Keratinocyte (primary cell): ENCODE results near the gene ARX. TPM values are rescaled to one million over a fixed set of nuclear protein-coding genes. Genes with fewer than 3 reads are reported as not detected.

ENCODE experiments used
- DNase-seq: peaks from one replicate; pipeline ENCODE4 v3.0.0-alpha.2; 2011; ENCODE audit warnings: low read depth, missing footprints, low spot score
- FAIRE-seq: peaks from 2 replicates; lab custom pipeline; 2011; peaks lifted over from hg19 to GRCh38; lab: Jason Lieb, UNC
- H2AFZ ChIP-seq: 2 replicates; pipeline ENCODE4 v1.6.0; 2012; ENCODE audit warnings: low read length, control low read depth, inconsistent platforms; ENCODE audit not compliant: control insufficient read depth
- H3K27ac ChIP-seq: 2 replicates; pipeline ENCODE4 v1.5.1; 2011; ENCODE audit warnings: low read length; ENCODE audit not compliant: control insufficient read depth, insufficient read depth
- H3K27me3 ChIP-seq: 3 replicates; pipeline ENCODE4 v1.6.0; 2011; ENCODE audit warnings: low read length; ENCODE audit not compliant: control insufficient read depth, insufficient read depth; ENCODE audit errors: extremely low read depth
- H3K36me3 ChIP-seq, 2 experiments: 2 replicates in 1 of 2; 3 replicates in 1 of 2; pipeline ENCODE4 v1.5.1; 2011; ENCODE audit warnings: low read length in 2 of 2, mild to moderate bottlenecking in 1 of 2; ENCODE audit not compliant: control insufficient read depth in 2 of 2, insufficient read depth in 2 of 2; ENCODE audit errors: extremely low read depth in 1 of 2
- H3K4me1 ChIP-seq: 3 replicates; pipeline ENCODE4 v1.5.1; 2011; ENCODE audit warnings: low read length; ENCODE audit not compliant: control insufficient read depth, insufficient read depth; ENCODE audit errors: extremely low read depth
- H3K4me2 ChIP-seq: 3 replicates; pipeline ENCODE4 v1.6.0; 2011; ENCODE audit warnings: low read depth, low read length; ENCODE audit not compliant: control insufficient read depth, insufficient read depth; ENCODE audit errors: extremely low read depth
- H3K4me3 ChIP-seq, 3 experiments: fragments of 200-600 bp in 1 of 3; sonication (generic) in 1 of 3; 2 replicates in 2 of 3; 3 replicates in 1 of 3; pipeline ENCODE4 v1.5.1; 2011 to 2016; ENCODE audit warnings: low read length in 3 of 3, mild to moderate bottlenecking in 3 of 3, control low read depth in 2 of 3, inconsistent platforms in 1 of 3, low read depth in 1 of 3, mixed read lengths in 1 of 3, mixed run types in 1 of 3, moderate library complexity in 1 of 3; ENCODE audit not compliant: control insufficient read depth in 2 of 3, insufficient read depth in 2 of 3; ENCODE audit errors: extremely low read depth in 1 of 3
- H3K79me2 ChIP-seq: 2 replicates; pipeline ENCODE4 v1.6.0; 2012; ENCODE audit warnings: low read length; ENCODE audit not compliant: control insufficient read depth, insufficient read depth
- H3K9ac ChIP-seq: 3 replicates; pipeline ENCODE4 v1.6.0; 2011; ENCODE audit warnings: low read length; ENCODE audit not compliant: control insufficient read depth, insufficient read depth; ENCODE audit errors: extremely low read depth
- H3K9me1 ChIP-seq: 3 replicates; pipeline ENCODE4 v1.6.0; 2011; ENCODE audit warnings: low read length; ENCODE audit not compliant: control insufficient read depth, insufficient read depth; ENCODE audit errors: extremely low read depth
- H3K9me3 ChIP-seq: 2 replicates; pipeline ENCODE4 v1.5.1; 2012; ENCODE audit warnings: low read depth, low read length; ENCODE audit not compliant: control insufficient read depth
- H4K20me1 ChIP-seq: 3 replicates; pipeline ENCODE4 v1.6.0; 2011; ENCODE audit warnings: low read length; ENCODE audit not compliant: control insufficient read depth, insufficient read depth; ENCODE audit errors: extremely low read depth
- CTCF ChIP-seq, 3 experiments: IDR thresholded peaks in 1 of 3; conservative IDR thresholded peaks in 1 of 3; optimal IDR thresholded peaks in 1 of 3; 2 replicates in 2 of 3; 3 replicates in 1 of 3; pipeline versions ENCODE3 to v1.5.1; 2011; ENCODE audit warnings: low read length in 3 of 3, mild to moderate bottlenecking in 3 of 3, moderate library complexity in 2 of 3, control low read depth in 1 of 3, inconsistent platforms in 1 of 3; ENCODE audit not compliant: insufficient read depth in 2 of 3; ENCODE audit errors: extremely low read depth in 1 of 3
- EZH2 ChIP-seq: IDR thresholded peaks from one replicate; pipeline ENCODE4 v1.6.1; 2012; ENCODE audit warnings: inconsistent platforms, mild to moderate bottlenecking, low read length, moderate library complexity
- dilution Hi-C: fragments of 300-500 bp; cut with MboI; formaldehyde crosslinking; loops from one replicate; pipeline ENCODE4 v1.7.0; 2020; ENCODE audit warnings: low sequenced_read_pairs; ENCODE audit not compliant: extremely low pct_ligation_motif_present
- polyA plus RNA-seq, 5 experiments: library from polyadenylated mRNA; depleted of rRNA in 3 of 5; stranded (reverse) in 3 of 5; stranded (forward) in 1 of 5; unstranded in 1 of 5; fragments of >200 nt; gene quantifications; 1 replicate in 1 of 5; 2 replicates in 3 of 5; 3 replicates in 1 of 5; pipeline versions ENCODE4 v1.2.1 to v1.2.3, GENCODE V29; 2011 to 2012; ENCODE audit warnings: missing spikeins in 2 of 5, low read depth in 1 of 5, low replicate concordance in 1 of 5

ARX gene
- polyA plus RNA-seq, 1 donor (not counting 4 experiments of a cell fraction or from before 2014, with no cell fraction given), result not detected

GRCh38 chrX:25004040-25004439 lies 11.7 kb downstream of the ARX start:
- H3K9ac ChIP-seq, result no peak overlapping the region
- H3K27me3 ChIP-seq, result peaks cover 67% of the 10 kb centered on the region
- no peaks in the 10 kb centered on the region for H3K9me1 ChIP-seq
- FAIRE-seq, result no peak
- H3K27ac ChIP-seq, result no peak overlapping the region
- H3K9me3 ChIP-seq, result no peaks in the 10 kb centered on the region
- dilution Hi-C loops, result no loop called here
- H3K4me2 ChIP-seq, result no peak overlapping the region
- no peaks in the 10 kb centered on the region for H3K36me3 ChIP-seq
- no peak for DNase-seq
- H3K4me1 ChIP-seq, result no peaks in the 10 kb centered on the region
- H4K20me1 ChIP-seq, result no peaks in the 10 kb centered on the region
- no peaks in the 10 kb centered on the region for H3K79me2 ChIP-seq
- no peak overlapping the region for H3K4me3 ChIP-seq
- TF ChIP-seq EZH2 (no peak), CTCF (optimal IDR thresholded peaks at IDR 0.05 in 1 of 3, IDR thresholded peaks at IDR 0.05 in 1 of 3, conservative IDR thresholded peaks at IDR 0.05 in 1 of 3; ENCODE audit: extremely low read depth in 1 of 3, insufficient read depth in 2 of 3, low read length in 3 of 3) (no peak)
- H2AFZ ChIP-seq, result no peak overlapping the region

DNA sequence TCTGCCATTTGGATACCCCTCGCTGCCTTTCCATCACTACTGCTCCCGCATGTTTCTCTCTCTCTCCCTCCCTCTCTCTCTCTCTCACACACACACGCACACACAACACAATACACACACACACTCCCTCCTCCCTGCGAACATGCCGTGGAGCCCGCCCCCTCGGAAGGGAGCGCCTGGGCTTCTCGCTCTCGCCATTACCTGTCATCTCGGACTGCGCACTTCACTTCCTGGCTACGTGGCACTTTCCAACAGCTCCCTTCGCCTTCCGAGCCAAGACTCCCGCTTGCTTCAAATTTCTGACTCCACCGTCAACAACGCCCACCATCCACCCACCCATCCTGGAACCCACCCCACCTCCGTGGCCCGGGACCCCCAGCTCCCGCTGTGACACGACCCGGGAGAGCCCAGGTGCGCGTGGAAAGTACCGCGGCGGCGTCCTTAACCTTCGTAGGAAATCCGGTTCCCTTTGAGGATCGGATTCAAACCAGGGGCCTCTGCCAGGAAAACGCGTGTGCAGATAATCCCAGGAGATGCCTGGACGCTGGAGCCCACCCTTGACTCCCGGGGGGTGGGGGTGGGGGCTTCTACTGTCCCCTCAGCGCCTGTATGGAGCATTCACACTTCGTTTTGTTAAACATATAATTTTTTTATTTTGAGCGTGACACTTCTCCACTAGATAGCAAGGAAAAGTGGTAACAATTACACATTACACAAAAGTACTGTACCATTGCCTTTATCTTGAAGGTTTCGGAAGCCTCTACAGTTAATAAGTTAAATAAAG lies 12.5 kb downstream of the ARX start:
- H3K4me3 ChIP-seq, result peak overlapping the region; percentile 7 to 71 (median 18)
- H3K4me2 ChIP-seq, result peak overlapping the region; percentile 60
- no peaks in the 10 kb centered on the region for H3K36me3 ChIP-seq
- no peaks in the 10 kb centered on the region for H3K9me3 ChIP-seq
- H3K4me1 ChIP-seq, result no peaks in the 10 kb centered on the region
- H3K79me2 ChIP-seq, result no peaks in the 10 kb centered on the region
- no peak overlapping the region for H3K27ac ChIP-seq
- dilution Hi-C loops, result no loop called here
- no peaks in the 10 kb centered on the region for H3K9me1 ChIP-seq
- DNase-seq (no peak), FAIRE-seq (no peak)
- no peaks in the 10 kb centered on the region for H4K20me1 ChIP-seq
- TF ChIP-seq EZH2, result peak; percentile 76
- TF ChIP-seq CTCF (optimal IDR thresholded peaks at IDR 0.05 in 1 of 3, IDR thresholded peaks at IDR 0.05 in 1 of 3, conservative IDR thresholded peaks at IDR 0.05 in 1 of 3; ENCODE audit: extremely low read depth in 1 of 3, insufficient read depth in 2 of 3, low read length in 3 of 3), result no peak
- H3K9ac ChIP-seq, result peak overlapping the region; percentile 9
- H2AFZ ChIP-seq, result peak overlapping the region; percentile 37
- H3K27me3 ChIP-seq, result peaks cover 60% of the 10 kb centered on the region
